PC-3 (cell line): ENCODE data around the gene STARD4. TPM values are rescaled to one million over a fixed set of nuclear protein-coding genes. Genes with fewer than 3 reads are reported as not detected.

Experiments
- ATAC-seq: fragments of 200-7000 bp; cut with Tn5 transposase; 2 replicates; pipeline ENCODE4 v1.9.1; 2020; ENCODE audit warnings: mild to moderate bottlenecking, moderate library complexity
- Bru-seq: library from RNA; stranded (reverse); fragments of 400-500 nt; gene quantifications from one replicate; lab custom pipeline; 2021; lab: Mats Ljungman, UMichigan
- BruChase-seq, 2 experiments: library from RNA; stranded (reverse); fragments of 400-500 nt; gene quantifications; one replicate each; lab custom pipeline; 2021; lab: Mats Ljungman, UMichigan
- BruUV-seq: library from RNA; stranded (reverse); fragments of 400-500 nt; replicated peaks from 2 replicates; lab custom pipeline; 2021; lab: Mats Ljungman, UMichigan
- CTCF ChIA-PET: fragments of 300-600 bp; sonication (Branson Sonifier 250); formaldehyde crosslinking; loops from one replicate; lab custom pipeline; 2022; ENCODE audit warnings: antibody characterized with exemption; lab: Charles Lee
- POLR2A ChIA-PET: fragments of 300-600 bp; sonication (Branson Sonifier 250); formaldehyde crosslinking; loops from one replicate; lab custom pipeline; 2022; ENCODE audit warnings: antibody characterized with exemption; ENCODE audit not compliant: unreplicated experiment; lab: Charles Lee
- DNase-seq: peaks from one replicate; pipeline ENCODE4 v3.0.0-alpha.2; 2015
- H2AFZ ChIP-seq: fragments of 300-600 bp; sonication (generic); 2 replicates; pipeline ENCODE4 v1.6.0; 2016; ENCODE audit warnings: antibody characterized with exemption, low read length
- H3F3A ChIP-seq: fragments of 300-600 bp; sonication (generic); one replicate; pipeline ENCODE4 v1.6.0; 2017; ENCODE audit warnings: antibody characterized with exemption, low read length, control low read depth, mild to moderate bottlenecking; ENCODE audit not compliant: unreplicated experiment
- H3K27ac ChIP-seq: fragments of 300-600 bp; sonication (generic); 2 replicates; pipeline ENCODE4 v1.5.1; 2016; ENCODE audit warnings: mild to moderate bottlenecking, low read length
- H3K27me3 ChIP-seq: fragments of 300-600 bp; sonication (generic); 2 replicates; pipeline ENCODE4 v1.6.1; 2016; ENCODE audit warnings: low read length, mixed read lengths
- H3K36me3 ChIP-seq: fragments of 300-600 bp; sonication (generic); 2 replicates; pipeline ENCODE4 v1.6.1; 2016; ENCODE audit warnings: low read depth, mixed run types, low read length, mixed read lengths
- H3K4me1 ChIP-seq: fragments of 300-600 bp; sonication (generic); 2 replicates; pipeline ENCODE4 v1.5.1; 2016; ENCODE audit warnings: low read length; ENCODE audit not compliant: insufficient read depth
- H3K4me2 ChIP-seq: fragments of 300-600 bp; sonication (generic); 2 replicates; pipeline ENCODE4 v1.6.0; 2016; ENCODE audit warnings: low read length
- H3K4me3 ChIP-seq: fragments of 300-600 bp; sonication (generic); 2 replicates; pipeline ENCODE4 v1.5.1; 2016; ENCODE audit warnings: mild to moderate bottlenecking, low read length, mixed read lengths
- H3K79me2 ChIP-seq: fragments of 300-600 bp; sonication (generic); 2 replicates; pipeline ENCODE4 v1.6.1; 2017; ENCODE audit warnings: low read length, mixed read lengths
- H3K9ac ChIP-seq: fragments of 300-600 bp; sonication (generic); 2 replicates; pipeline ENCODE4 v1.6.0; 2016; ENCODE audit warnings: mild to moderate bottlenecking, low read length
- H3K9me2 ChIP-seq: fragments of 300-600 bp; sonication (generic); replicated peaks from 2 replicates; pipeline ENCODE4 v1.6.1; 2016; ENCODE audit warnings: mixed run types, low read length, mixed read lengths
- H3K9me3 ChIP-seq: fragments of 300-600 bp; sonication (generic); 2 replicates; pipeline ENCODE4 v1.6.1; 2016; ENCODE audit warnings: low read length, mixed read lengths
- H4K20me1 ChIP-seq: fragments of 300-600 bp; sonication (generic); 2 replicates; pipeline ENCODE4 v1.6.1; 2016; ENCODE audit warnings: low read length, mixed read lengths
- CTCF ChIP-seq: fragments of 300-600 bp; sonication (generic); conservative IDR thresholded peaks from 2 replicates; pipeline ENCODE4 v1.5.1; 2017; ENCODE audit warnings: antibody characterized with exemption, low read depth, mild to moderate bottlenecking, low read length
- EZH2 ChIP-seq: fragments of 300-600 bp; sonication (generic); IDR thresholded peaks from one replicate; pipeline ENCODE4 v1.6.1; 2017; ENCODE audit warnings: antibody characterized with exemption, mild to moderate bottlenecking, low read length; ENCODE audit not compliant: unreplicated experiment
- EZH2phosphoT487 ChIP-seq: fragments of 300-600 bp; sonication (generic); IDR thresholded peaks from 2 replicates; pipeline ENCODE4 v1.6.1; 2018; ENCODE audit warnings: mild to moderate bottlenecking, antibody characterized with exemption, low read length, borderline replicate concordance
- intact Hi-C: fragments of 100-400 bp; cut with micrococcal nuclease; formaldehyde crosslinking; loops from 2 replicates; pipeline ENCODE4 v1.9.0; 2023
- long read RNA-seq: library from polyadenylated mRNA; unstranded; transcript quantifications from one replicate; pipeline ENCODE4 v2.0.0, GENCODE V29; 2021; ENCODE audit not compliant: unreplicated experiment
- total RNA-seq: library from RNA; depleted of rRNA; stranded (reverse); fragments of >200 nt; gene quantifications from 2 replicates; pipeline ENCODE4 v1.2.3, GENCODE V29; 2014; rRNA removed

The STARD4 gene
- total RNA-seq (13.4 and 17.1 TPM in 2 replicates), Bru-seq, nascent RNA (percentile 82 among the genes with signal in this experiment), BruChase-seq, experiment 1, labeled RNA remaining after a 6-hour chase (percentile 83 among the genes with signal in this experiment), BruChase-seq, experiment 2, labeled RNA remaining after a 2-hour chase (percentile 79 among the genes with signal in this experiment)
- long read RNA-seq, full-length matches to known transcripts, result 32 of 53 reads
- long read RNA-seq, partial matches to known transcripts, result 3 of 53 reads
- long read RNA-seq, other reads (novel, unspliced or antisense), result 18 of 53 reads

GRCh38 chr5:111512375-111513130, at the start of gene STARD4:
Gene STARD4 (minus strand): TSS chr5:111512535. CDS start chr5:111507433, 5,102 bp downstream.
- ATAC-seq (peak; percentile 96), DNase-seq (peak; percentile 95)
- Histone ChIP-seq H4K20me1 (no peaks in the 10 kb centered on the region), H3K4me1 (peaks cover 14% of the 10 kb centered on the region), H3K4me2 (peak within 1 kb of the TSS; percentile 83), H3K79me2 (peaks cover 23% of the 10 kb centered on the region; the same call in 1 of the 2 replicates), H3K9ac (peak within 1 kb of the TSS; percentile 83), H3K4me3 (peak within 1 kb of the TSS; percentile 86), H3K27ac (peak within 1 kb of the TSS; percentile 93), H2AFZ (peak within 1 kb of the TSS; percentile 91), H3K36me3 (no peaks in the 10 kb centered on the region), H3K9me2 (no peaks in the 10 kb centered on the region), H3F3A (no peaks in the 10 kb centered on the region), H3K27me3 (no peaks in the 10 kb centered on the region), H3K9me3 (no peaks in the 10 kb centered on the region)
- ChIA-PET CTCF (interaction anchor here (1.2 kb wide), 1 partner anchor 648 kb away, joined by 3 read pairs; no protein-coding TSS in a partner anchor), POLR2A (interaction anchor here (0.6 kb wide), 1 partner anchor 372 kb away, joined by 3 read pairs; no protein-coding TSS in a partner anchor)
- TF ChIP-seq CTCF (no peak), EZH2 (no peak), EZH2phosphoT487 (no peak)
- intact Hi-C loops, result loop anchor here (5.0 kb wide), 1 partner anchor 245 kb away; the partner anchor contains the start of gene NREP
- no TSS peak for BruUV-seq

- CTCF ChIA-PET, result interaction anchor here (0.5 kb wide), 1 partner anchor 28 kb away, joined by 5 read pairs; no protein-coding TSS in a partner anchor
- H3K79me2 ChIP-seq, result no peaks in the 10 kb centered on the region
- H3K9me3 ChIP-seq, result no peaks in the 10 kb centered on the region
- H3K4me3 ChIP-seq, result no peak overlapping the region
- DNase-seq, result no peak
- H2AFZ ChIP-seq, result no peak overlapping the region
- H3K27me3 ChIP-seq, result no peaks in the 10 kb centered on the region
- H3F3A ChIP-seq, result no peaks in the 10 kb centered on the region
- ATAC-seq, result no peak
- H3K27ac ChIP-seq, result no peak overlapping the region
- POLR2A ChIA-PET, result no interaction called here
- H3K4me2 ChIP-seq, result no peak overlapping the region
- BruUV-seq, result no TSS peak
- H3K36me3 ChIP-seq, result no peaks in the 10 kb centered on the region
- H3K4me1 ChIP-seq, result peaks cover 3% of the 10 kb centered on the region; the same call in 1 of the 2 replicates
- no peak overlapping the region for H3K9ac ChIP-seq
- no peaks in the 10 kb centered on the region for H3K9me2 ChIP-seq
- no peaks in the 10 kb centered on the region for H4K20me1 ChIP-seq
- TF ChIP-seq CTCF, result no peak
- TF ChIP-seq EZH2phosphoT487, result no peak
- TF ChIP-seq EZH2, result no peak
- intact Hi-C loops, result no loop called here
Observed at GRCh38 chr5:111559680-111560079, 47.3 kb upstream of the STARD4 start.
